CD8-positive, alpha-beta memory T cell (primary cell): ENCODE data around the gene MTR. TPM values are rescaled to one million over a fixed set of nuclear protein-coding genes. Genes with fewer than 3 reads are reported as not detected.

Source experiments
- CTCF ChIA-PET: fragments of 350-600 bp; sonication (Branson Sonifier 250); formaldehyde crosslinking; loops from one replicate; lab custom pipeline; 2021; ENCODE audit warnings: antibody characterized with exemption; lab: Charles Lee
- POLR2A ChIA-PET: fragments of 350-600 bp; sonication (Branson Sonifier 250); formaldehyde crosslinking; loops from one replicate; lab custom pipeline; 2021; ENCODE audit warnings: antibody characterized with exemption; lab: Charles Lee
- DNase-seq, 5 donors: peaks; one replicate each; pipeline versions ENCODE4 v3.0.0 to v3.0.0-alpha.2; 2020 to 2022; ENCODE audit warnings: mixed read lengths in 1 of 5
- H3K27ac ChIP-seq: one replicate; pipeline ENCODE4 v1.7.0; 2013; ENCODE audit warnings: low read depth, mild to moderate bottlenecking, low read length, moderate library complexity
- H3K27me3 ChIP-seq: 2 replicates; pipeline ENCODE4 v1.7.0; 2013; ENCODE audit warnings: low read length, mild to moderate bottlenecking; ENCODE audit not compliant: insufficient read depth, poor library complexity, severe bottlenecking
- H3K36me3 ChIP-seq: 2 replicates; pipeline ENCODE4 v1.7.0; 2013; ENCODE audit warnings: mild to moderate bottlenecking, low read length, moderate library complexity; ENCODE audit not compliant: insufficient read depth
- H3K4me1 ChIP-seq: 2 replicates; pipeline ENCODE4 v1.7.0; 2013; ENCODE audit warnings: mild to moderate bottlenecking, low read length, moderate library complexity; ENCODE audit not compliant: insufficient read depth
- H3K4me3 ChIP-seq: 2 replicates; pipeline ENCODE4 v1.7.0; 2013; ENCODE audit warnings: mild to moderate bottlenecking, low read length
- H3K9me3 ChIP-seq: 2 replicates; pipeline ENCODE4 v1.7.0; 2013; ENCODE audit warnings: mild to moderate bottlenecking, low read length
- H3K27ac Mint-ChIP-seq, 8 donors: one replicate each; pipeline ENCODE4 v1.8.0; 2020 to 2021; ENCODE audit warnings: mixed read lengths in 8 of 8, mild to moderate bottlenecking in 6 of 8, inconsistent platforms in 3 of 8, moderate library complexity in 3 of 8
- H3K27me3 Mint-ChIP-seq, 2 donors: one replicate each; pipeline ENCODE4 v1.8.0; 2020 to 2021; ENCODE audit warnings: mixed read lengths in 2 of 2, mild to moderate bottlenecking in 1 of 2, moderate library complexity in 1 of 2
- H3K36me3 Mint-ChIP-seq, 3 donors: one replicate each; pipeline ENCODE4 v1.8.0; 2020 to 2021; ENCODE audit warnings: mixed read lengths in 3 of 3, inconsistent platforms in 1 of 3, mild to moderate bottlenecking in 1 of 3
- H3K4me1 Mint-ChIP-seq, 3 donors: one replicate each; pipeline ENCODE4 v1.8.0; 2020 to 2021; ENCODE audit warnings: mixed read lengths in 3 of 3, inconsistent platforms in 1 of 3, mild to moderate bottlenecking in 1 of 3
- H3K4me3 Mint-ChIP-seq, 7 donors: one replicate each; pipeline ENCODE4 v1.8.0; 2020 to 2021; ENCODE audit warnings: mixed read lengths in 7 of 7, mild to moderate bottlenecking in 6 of 7, moderate library complexity in 4 of 7, inconsistent platforms in 2 of 7
- H3K9me3 Mint-ChIP-seq, 5 donors: one replicate each; pipeline ENCODE4 v1.8.0; 2020 to 2022; ENCODE audit warnings: mixed read lengths in 5 of 5, mild to moderate bottlenecking in 3 of 5, moderate library complexity in 2 of 5, inconsistent platforms in 1 of 5
- polyA plus RNA-seq: library from polyadenylated mRNA; unstranded; fragments of 300-500 nt; fragmentation: Illumina TruSeq; gene quantifications from one replicate; pipeline ENCODE4 v1.2.3, GENCODE V29; 2021
- total RNA-seq, 2 experiments: library from RNA; stranded (reverse); gene quantifications; one replicate each; pipeline ENCODE4 v1.2.3, GENCODE V29; 2021

The MTR gene
- total and polyA plus RNA-seq, 3 experiments from 2014 or later = 21.1 to 52.8 (median 48.0) TPM

- Histone ChIP-seq H3K36me3 (peaks cover 31% of the 10 kb centered on the region), H3K4me3 (no peak overlapping the region), H3K27me3 (no peaks in the 10 kb centered on the region), H3K4me1 (no peaks in the 10 kb centered on the region), H3K27ac (no peak overlapping the region), H3K9me3 (no peaks in the 10 kb centered on the region)
- Mint-ChIP-seq H3K36me3 (peaks cover 0 to 87% (median 36%) of the 10 kb centered on the region in 3 donors), H3K9me3 (no peaks in the 10 kb centered on the region), H3K4me1 (peaks cover 25 to 31% (median 29%) of the 10 kb centered on the region in 3 donors), H3K27ac (peak overlapping the region in 1 of 8 donors; percentile 48), H3K27me3 (no peaks in the 10 kb centered on the region), H3K4me3 (no peak overlapping the region)
- POLR2A ChIA-PET = no interaction called here
- CTCF ChIA-PET = no interaction called here
- no peak for DNase-seq
These were observed 24.8 kb downstream of the MTR start for GRCh38 chr1:236819856-236820255.

GRCh38 chr1:236821091-236821627, 26.1 kb downstream of the MTR start:
- no peaks in the 10 kb centered on the region for H3K27me3 Mint-ChIP-seq
- no peak for DNase-seq
- Histone ChIP-seq H3K4me3 (no peak overlapping the region), H3K27ac (no peak overlapping the region), H3K9me3 (no peaks in the 10 kb centered on the region), H3K4me1 (no peaks in the 10 kb centered on the region), H3K27me3 (no peaks in the 10 kb centered on the region), H3K36me3 (peaks cover 28% of the 10 kb centered on the region)
- H3K27ac Mint-ChIP-seq = peak overlapping the region in 3 of 8 donors; percentile 26 to 78 (median 54)
- peaks cover 25 to 31% (median 29%) of the 10 kb centered on the region in 3 donors for H3K4me1 Mint-ChIP-seq
- H3K9me3 Mint-ChIP-seq = no peaks in the 10 kb centered on the region
- POLR2A ChIA-PET = no interaction called here
- CTCF ChIA-PET = interaction anchor here (1.0 kb wide), 1 partner anchor 59 kb away, joined by 3 read pairs; no protein-coding TSS in a partner anchor
- no peak overlapping the region for H3K4me3 Mint-ChIP-seq
- peaks cover 0 to 86% (median 34%) of the 10 kb centered on the region in 3 donors for H3K36me3 Mint-ChIP-seq

GRCh38 chr1:236823559-236823958, 28.5 kb downstream of the MTR start:
- Mint-ChIP-seq H3K4me1 (peaks cover 22 to 31% (median 29%) of the 10 kb centered on the region in 3 donors), H3K9me3 (no peaks in the 10 kb centered on the region), H3K27ac (no peak overlapping the region), H3K27me3 (no peaks in the 10 kb centered on the region), H3K4me3 (no peak overlapping the region), H3K36me3 (peaks cover 4 to 87% (median 37%) of the 10 kb centered on the region in 3 donors)
- H3K4me1 ChIP-seq = no peaks in the 10 kb centered on the region
- H3K27ac ChIP-seq = no peak overlapping the region
- no peak for DNase-seq
- H3K27me3 ChIP-seq = no peaks in the 10 kb centered on the region
- peaks cover 36% of the 10 kb centered on the region for H3K36me3 ChIP-seq
- H3K9me3 ChIP-seq = no peaks in the 10 kb centered on the region
- no peak overlapping the region for H3K4me3 ChIP-seq
- POLR2A ChIA-PET = no interaction called here
- CTCF ChIA-PET = no interaction called here

GRCh38 chr1:236829085-236829484, 34.0 kb downstream of the MTR start:
- CTCF ChIA-PET = no interaction called here
- Histone ChIP-seq H3K27me3 (no peaks in the 10 kb centered on the region), H3K4me1 (no peaks in the 10 kb centered on the region), H3K9me3 (no peaks in the 10 kb centered on the region), H3K36me3 (peaks cover 64% of the 10 kb centered on the region), H3K27ac (no peak overlapping the region), H3K4me3 (no peak overlapping the region)
- POLR2A ChIA-PET = no interaction called here
- H3K36me3 Mint-ChIP-seq = peaks cover 8 to 92% (median 45%) of the 10 kb centered on the region in 3 donors
- H3K4me1 Mint-ChIP-seq = peaks cover 0 to 2% (median 0%) of the 10 kb centered on the region in 3 donors
- H3K27me3 Mint-ChIP-seq = no peaks in the 10 kb centered on the region
- H3K27ac Mint-ChIP-seq = peak overlapping the region in 4 of 8 donors; percentile 11 to 78 (median 26)
- no peak for DNase-seq
- H3K9me3 Mint-ChIP-seq = no peaks in the 10 kb centered on the region
- no peak overlapping the region for H3K4me3 Mint-ChIP-seq

GRCh38 chr1:236830116-236830515, 35.0 kb downstream of the MTR start:
- peaks cover 13 to 93% (median 49%) of the 10 kb centered on the region in 3 donors for H3K36me3 Mint-ChIP-seq
- POLR2A ChIA-PET = no interaction called here

GRCh38 chr1:236830560-236830959, 35.5 kb downstream of the MTR start:
- Mint-ChIP-seq H3K9me3 (no peaks in the 10 kb centered on the region), H3K36me3 (peaks cover 17 to 93% (median 53%) of the 10 kb centered on the region in 3 donors), H3K27ac (peak overlapping the region in 1 of 8 donors; percentile 40), H3K4me3 (no peak overlapping the region), H3K27me3 (no peaks in the 10 kb centered on the region), H3K4me1 (peaks cover 4 to 6% (median 6%) of the 10 kb centered on the region in 3 donors)
- Histone ChIP-seq H3K9me3 (no peaks in the 10 kb centered on the region), H3K4me1 (no peaks in the 10 kb centered on the region), H3K36me3 (peaks cover 65% of the 10 kb centered on the region), H3K4me3 (no peak overlapping the region), H3K27me3 (no peaks in the 10 kb centered on the region), H3K27ac (no peak overlapping the region)
- POLR2A ChIA-PET = no interaction called here
- CTCF ChIA-PET = no interaction called here
- no peak for DNase-seq

More at GRCh38 chr1:236830116-236830515, 35.0 kb downstream of the MTR start:
- no peak for DNase-seq
- Histone ChIP-seq H3K27me3 (no peaks in the 10 kb centered on the region), H3K36me3 (peaks cover 64% of the 10 kb centered on the region), H3K4me3 (no peak overlapping the region), H3K4me1 (no peaks in the 10 kb centered on the region), H3K27ac (no peak overlapping the region), H3K9me3 (no peaks in the 10 kb centered on the region)
- H3K4me3 Mint-ChIP-seq = no peak overlapping the region
- peaks cover 2 to 5% (median 4%) of the 10 kb centered on the region in 3 donors for H3K4me1 Mint-ChIP-seq
- CTCF ChIA-PET = no interaction called here
- H3K27ac Mint-ChIP-seq = no peak overlapping the region
- H3K27me3 Mint-ChIP-seq = no peaks in the 10 kb centered on the region
- H3K9me3 Mint-ChIP-seq = no peaks in the 10 kb centered on the region

- H3K4me1 Mint-ChIP-seq = peaks cover 2 to 7% (median 6%) of the 10 kb centered on the region in 3 donors
- no peaks in the 10 kb centered on the region for H3K9me3 Mint-ChIP-seq
- no peaks in the 10 kb centered on the region for H3K27me3 Mint-ChIP-seq
- Histone ChIP-seq H3K27ac (no peak overlapping the region), H3K27me3 (no peaks in the 10 kb centered on the region), H3K36me3 (peaks cover 72% of the 10 kb centered on the region), H3K4me1 (no peaks in the 10 kb centered on the region), H3K9me3 (no peaks in the 10 kb centered on the region), H3K4me3 (no peak overlapping the region)
- CTCF ChIA-PET = no interaction called here
- H3K4me3 Mint-ChIP-seq = no peak overlapping the region
- POLR2A ChIA-PET = no interaction called here
- DNase-seq = no peak
- peaks cover 17 to 95% (median 47%) of the 10 kb centered on the region in 3 donors for H3K36me3 Mint-ChIP-seq
- peak overlapping the region in 1 of 8 donors; percentile 7 for H3K27ac Mint-ChIP-seq
These were observed 38.5 kb downstream of the MTR start for GRCh38 chr1:236833575-236833974.

GRCh38 chr1:236834876-236835275, 39.8 kb downstream of the MTR start:
- no peaks in the 10 kb centered on the region for H3K4me1 ChIP-seq
- no peak overlapping the region for H3K27ac ChIP-seq
- DNase-seq = no peak
- Mint-ChIP-seq H3K36me3 (peaks cover 16 to 95% (median 49%) of the 10 kb centered on the region in 3 donors), H3K9me3 (no peaks in the 10 kb centered on the region), H3K4me3 (no peak overlapping the region), H3K27ac (peak overlapping the region in 2 of 8 donors; percentile 12 to 70), H3K27me3 (no peaks in the 10 kb centered on the region), H3K4me1 (peaks cover 2 to 7% (median 6%) of the 10 kb centered on the region in 3 donors)
- H3K4me3 ChIP-seq = no peak overlapping the region
- H3K9me3 ChIP-seq = no peaks in the 10 kb centered on the region
- H3K27me3 ChIP-seq = no peaks in the 10 kb centered on the region
- peaks cover 72% of the 10 kb centered on the region for H3K36me3 ChIP-seq
- ChIA-PET CTCF (no interaction called here), POLR2A (no interaction called here)
